Ectodermal cell (in vitro differentiated cells): ENCODE measurements around the gene PARP11. TPM values are rescaled to one million over a fixed set of nuclear protein-coding genes. Genes with fewer than 3 reads are reported as not detected.

ENCODE experiments used
- H3K27ac ChIP-seq: 2 replicates; pipeline ENCODE4 v1.7.0; 2013; ENCODE audit warnings: mild to moderate bottlenecking, low read depth, low read length; ENCODE audit not compliant: insufficient read depth, poor library complexity, severe bottlenecking
- H3K27me3 ChIP-seq: 2 replicates; pipeline ENCODE4 v1.7.0; 2013; ENCODE audit warnings: mild to moderate bottlenecking, low read length; ENCODE audit not compliant: insufficient read depth, control insufficient read depth, poor library complexity, severe bottlenecking
- H3K36me3 ChIP-seq: one replicate; pipeline ENCODE4 v1.7.0; 2013; ENCODE audit warnings: low read length; ENCODE audit not compliant: control insufficient read depth, insufficient read depth
- H3K4me1 ChIP-seq: one replicate; pipeline ENCODE4 v1.7.0; 2013; ENCODE audit warnings: low read length; ENCODE audit not compliant: control insufficient read depth, insufficient read depth
- H3K4me3 ChIP-seq: 2 replicates; pipeline ENCODE4 v1.7.0; 2013; ENCODE audit warnings: low read depth, low read length, control low read depth; ENCODE audit not compliant: insufficient read depth
- H3K9me3 ChIP-seq: 2 replicates; pipeline ENCODE4 v1.7.0; 2013; ENCODE audit warnings: mild to moderate bottlenecking, low read length, moderate library complexity; ENCODE audit not compliant: control insufficient read depth
- WGBS, 2 experiments: methylation state at CpG; one replicate each; pipeline ENCODE4 v1.1.7; 2013; ENCODE audit warnings: missing lambda C conversion rate in 2 of 2; 5-methylcytosine and 5-hydroxymethylcytosine counted together
- polyA plus RNA-seq, 4 experiments: library from polyadenylated mRNA; stranded (reverse); fragments of 50-300 nt; gene quantifications; one replicate each; pipeline ENCODE4 v1.2.3, GENCODE V29; 2013

PARP11 gene
- polyA plus RNA-seq (2013, experiment 1 of 4), result 21.3 TPM
- polyA plus RNA-seq (2013, experiment 2 of 4), result 27.6 TPM
- 16.7 TPM for polyA plus RNA-seq (2013, experiment 3 of 4)
- polyA plus RNA-seq (2013, experiment 4 of 4), result 15.0 TPM

GRCh38 chr12:3872800-3873636 is at the start of gene PARP11:
PARP11 (minus strand) TSS chr12:3873399; CDS start chr12:3873229, 170 bp downstream.
- peaks cover 7% of the 10 kb centered on the region for H3K4me1 ChIP-seq
- WGBS, 2 experiments, result 1% methylated on average over 54 to 55 of the region's 55 CpGs
- no peaks in the 10 kb centered on the region for H3K27me3 ChIP-seq
- H3K36me3 ChIP-seq, result no peaks in the 10 kb centered on the region
- peak within 1 kb of the TSS; percentile 69 for H3K4me3 ChIP-seq
- peak within 1 kb of the TSS; percentile 51 for H3K27ac ChIP-seq
- no peaks in the 10 kb centered on the region for H3K9me3 ChIP-seq

GRCh38 chr12:3922033-3922432 is 48.8 kb upstream of the PARP11 start:
- 88 to 94% methylated on average over 6 of the region's 6 CpGs for WGBS, 2 experiments
- Histone ChIP-seq H3K27me3 (no peaks in the 10 kb centered on the region), H3K4me1 (peaks cover 13% of the 10 kb centered on the region), H3K27ac (no peak overlapping the region), H3K36me3 (no peaks in the 10 kb centered on the region), H3K4me3 (no peak overlapping the region), H3K9me3 (no peaks in the 10 kb centered on the region)

GRCh38 chr12:3921526-3921925 is 48.3 kb upstream of the PARP11 start:
- H3K36me3 ChIP-seq, result no peaks in the 10 kb centered on the region
- H3K27ac ChIP-seq, result no peak overlapping the region
- no peak overlapping the region for H3K4me3 ChIP-seq
- 91 to 98% methylated on average over 3 of the region's 3 CpGs for WGBS, 2 experiments
- H3K27me3 ChIP-seq, result no peaks in the 10 kb centered on the region
- H3K9me3 ChIP-seq, result no peaks in the 10 kb centered on the region
- H3K4me1 ChIP-seq, result peaks cover 13% of the 10 kb centered on the region

GRCh38 chr12:3921151-3921471 is 47.9 kb upstream of the PARP11 start:
- H3K36me3 ChIP-seq, result no peaks in the 10 kb centered on the region
- no peak overlapping the region for H3K4me3 ChIP-seq
- no peaks in the 10 kb centered on the region for H3K9me3 ChIP-seq
- peaks cover 13% of the 10 kb centered on the region for H3K4me1 ChIP-seq
- H3K27ac ChIP-seq, result no peak overlapping the region
- 90 to 93% methylated on average over 7 of the region's 7 CpGs for WGBS, 2 experiments
- no peaks in the 10 kb centered on the region for H3K27me3 ChIP-seq

GRCh38 chr12:3920351-3921150 is 47.4 kb upstream of the PARP11 start:
- Histone ChIP-seq H3K9me3 (no peaks in the 10 kb centered on the region), H3K27me3 (no peaks in the 10 kb centered on the region), H3K4me1 (peaks cover 13% of the 10 kb centered on the region), H3K4me3 (no peak overlapping the region), H3K27ac (peak overlapping the region; percentile 53), H3K36me3 (no peaks in the 10 kb centered on the region)
- 80 to 84% methylated on average over 19 of the region's 22 CpGs for WGBS, 2 experiments

- H3K27me3 ChIP-seq, result no peaks in the 10 kb centered on the region
- no peaks in the 10 kb centered on the region for H3K4me1 ChIP-seq
- 48 to 52% methylated on average over 5 of the region's 5 CpGs for WGBS, 2 experiments
- H3K36me3 ChIP-seq, result no peaks in the 10 kb centered on the region
- H3K4me3 ChIP-seq, result no peak overlapping the region
- no peak overlapping the region for H3K27ac ChIP-seq
- H3K9me3 ChIP-seq, result no peaks in the 10 kb centered on the region
These were observed 40.1 kb upstream of the PARP11 start for GRCh38 chr12:3913278-3913677.

- Histone ChIP-seq H3K27me3 (no peaks in the 10 kb centered on the region), H3K36me3 (no peaks in the 10 kb centered on the region), H3K4me1 (no peaks in the 10 kb centered on the region), H3K9me3 (no peaks in the 10 kb centered on the region), H3K27ac (no peak overlapping the region), H3K4me3 (no peak overlapping the region)
- WGBS, 2 experiments, result 89 to 92% methylated on average over 3 of the region's 3 CpGs
These were observed 39.7 kb upstream of the PARP11 start for GRCh38 chr12:3912863-3913262.

- Histone ChIP-seq H3K4me3 (no peak overlapping the region), H3K27me3 (no peaks in the 10 kb centered on the region), H3K27ac (no peak overlapping the region), H3K9me3 (no peaks in the 10 kb centered on the region), H3K36me3 (no peaks in the 10 kb centered on the region), H3K4me1 (no peaks in the 10 kb centered on the region)
- 91 to 93% methylated on average over 1 of the region's 1 CpG for WGBS, 2 experiments
These were observed 38.2 kb upstream of the PARP11 start for GRCh38 chr12:3911409-3911808.

GRCh38 chr12:3905664-3906063 is 32.5 kb upstream of the PARP11 start:
- Histone ChIP-seq H3K27me3 (no peaks in the 10 kb centered on the region), H3K9me3 (no peaks in the 10 kb centered on the region), H3K36me3 (no peaks in the 10 kb centered on the region), H3K4me3 (no peak overlapping the region), H3K27ac (no peak overlapping the region), H3K4me1 (no peaks in the 10 kb centered on the region)
- WGBS, 2 experiments, result 90 to 97% methylated on average over 5 of the region's 5 CpGs

GRCh38 chr12:3904999-3905398 is 31.8 kb upstream of the PARP11 start:
- WGBS, 2 experiments, result 72 to 73% methylated on average over 2 of the region's 2 CpGs
- H3K4me1 ChIP-seq, result no peaks in the 10 kb centered on the region
- no peak overlapping the region for H3K4me3 ChIP-seq

More at GRCh38 chr12:3904999-3905398, 31.8 kb upstream of the PARP11 start:
- Histone ChIP-seq H3K36me3 (no peaks in the 10 kb centered on the region), H3K27me3 (no peaks in the 10 kb centered on the region), H3K27ac (no peak overlapping the region), H3K9me3 (no peaks in the 10 kb centered on the region)
